ENCODE measurements around the gene GID4.

GID4 gene

GRCh38 chr17:18044609-18045008 lies 5.4 kb downstream of the GID4 start:
- no peak for DNase-seq (ENCODE audit: low read depth in 2 of 2)

GRCh38 chr17:18045691-18046350 lies 6.6 kb downstream of the GID4 start:
- no peak for DNase-seq (ENCODE audit: low read depth in 2 of 2)

DNA sequence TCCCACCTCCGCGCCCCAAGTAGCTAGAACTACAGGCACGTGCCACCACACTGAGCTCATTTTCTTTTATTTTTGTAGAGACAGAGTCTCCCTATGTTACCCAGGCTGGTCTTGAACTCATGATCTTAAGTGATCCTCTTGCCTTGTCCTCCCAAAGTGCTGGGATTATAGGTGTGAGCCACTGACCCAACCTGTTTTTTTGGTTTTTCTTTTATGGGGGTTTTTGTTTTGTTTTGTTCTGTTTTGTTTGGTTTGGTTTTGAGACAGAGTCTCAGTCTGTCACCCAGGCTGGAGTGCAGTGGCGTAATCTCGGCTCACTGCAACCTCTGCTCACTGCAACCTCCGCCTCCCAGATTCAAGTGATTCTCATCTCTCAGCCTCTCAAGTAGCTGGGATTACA lies 16.4 kb downstream of the GID4 start:
- no peak for DNase-seq (ENCODE audit: low read depth in 2 of 2)

- DNase-seq (ENCODE audit: low read depth in 2 of 2), result no peak
Observed at GRCh38 chr17:18056214-18056613, 17.0 kb downstream of the GID4 start.

- DNase-seq (ENCODE audit: low read depth in 2 of 2), result no peak
Observed at GRCh38 chr17:18059283-18059682, 20.1 kb downstream of the GID4 start.

GRCh38 chr17:18064053-18064452 lies 24.8 kb downstream of the GID4 start:
- DNase-seq (ENCODE audit: low read depth in 2 of 2), result no peak

GRCh38 chr17:18065546-18065945 lies 26.3 kb downstream of the GID4 start:
- no peak for DNase-seq (ENCODE audit: low read depth in 2 of 2)

GRCh38 chr17:18066866-18067265 lies 27.7 kb downstream of the GID4 start:
- no peak for DNase-seq (ENCODE audit: low read depth in 2 of 2)

- DNase-seq (ENCODE audit: low read depth in 2 of 2), result no peak
Observed at GRCh38 chr17:18069101-18069500, 29.9 kb downstream of the GID4 start.

- no peak for DNase-seq (ENCODE audit: low read depth in 2 of 2)
Observed at GRCh38 chr17:18070861-18071340, 31.7 kb downstream of the GID4 start.

GRCh38 chr17:18071751-18072150 lies 32.5 kb downstream of the GID4 start:
- no peak for DNase-seq (ENCODE audit: low read depth in 2 of 2)

DNA sequence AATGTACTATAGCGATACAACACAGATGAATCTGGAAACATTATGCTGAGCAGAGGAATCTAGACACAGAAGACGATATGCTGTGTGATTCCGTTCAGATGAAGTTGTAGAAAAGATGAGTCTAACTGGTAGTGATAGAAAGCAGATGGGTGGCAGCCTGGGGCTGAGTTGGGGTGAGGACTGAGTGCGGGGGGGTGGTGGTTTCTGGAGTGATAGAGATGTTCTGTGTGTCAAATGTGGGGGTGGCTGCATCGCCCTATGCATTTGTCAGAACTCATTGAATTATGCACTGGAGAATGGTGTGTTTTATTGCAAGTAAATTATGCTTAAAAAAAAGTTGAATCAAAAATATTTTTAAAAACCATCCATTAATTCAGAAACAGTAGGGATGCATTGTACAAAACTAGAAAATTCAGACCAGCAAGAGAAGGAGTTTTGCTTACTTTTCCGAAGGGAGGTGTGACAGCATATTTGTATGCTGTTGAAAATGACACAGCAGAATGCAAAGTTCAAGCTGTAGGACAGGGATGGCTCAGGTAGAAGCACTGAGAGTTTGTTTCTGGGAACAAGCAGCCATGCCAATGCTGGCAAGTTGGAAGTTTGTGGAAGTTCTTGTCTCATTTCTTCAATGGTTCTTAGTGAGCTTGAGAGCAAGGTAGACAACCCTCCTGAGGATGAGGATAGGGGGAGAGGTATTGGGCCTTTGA lies 35.5 kb downstream of the GID4 start:
- DNase-seq (ENCODE audit: low read depth in 2 of 2), result no peak

GRCh38 chr17:18076936-18077335 lies 37.7 kb downstream of the GID4 start:
- no peak for DNase-seq (ENCODE audit: low read depth in 2 of 2)

GRCh38 chr17:18079543-18079942 lies 40.3 kb downstream of the GID4 start:
- DNase-seq (ENCODE audit: low read depth in 2 of 2), result no peak

DNA sequence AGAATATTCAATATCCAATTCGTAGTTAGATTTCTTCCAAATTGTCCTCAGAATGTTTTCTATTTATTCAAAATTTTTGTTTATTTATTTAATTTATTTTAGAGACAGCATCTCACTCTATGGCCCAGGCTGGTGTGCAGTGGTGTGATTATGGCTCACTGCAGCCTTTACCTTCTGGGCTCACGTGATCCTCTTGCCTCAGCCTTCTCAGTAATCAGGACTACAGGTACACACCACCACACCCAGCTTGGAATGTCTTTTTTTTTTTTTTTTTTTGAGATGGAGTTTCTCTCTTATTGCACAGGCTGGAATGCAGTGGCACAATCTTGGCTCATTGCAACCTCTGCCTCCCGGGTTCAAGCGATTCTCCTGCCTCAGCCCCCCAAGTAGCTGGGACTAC lies 45.0 kb downstream of the GID4 start:
- no peak for DNase-seq (ENCODE audit: low read depth in 2 of 2)

GRCh38 chr17:18087610-18088491 lies 48.6 kb downstream of the GID4 start, which contains the start of gene DRG2:
DRG2 (plus strand) TSS chr17:18087948; CDS start chr17:18088024, 76 bp downstream.
- DNase-seq (ENCODE audit: low read depth in 2 of 2), result peak; percentile 85 to 90

- no peak for DNase-seq (ENCODE audit: low read depth in 2 of 2)
Observed at GRCh38 chr17:18089613-18090012, 50.4 kb downstream of the GID4 start.

- DNase-seq (ENCODE audit: low read depth in 2 of 2), result no peak
Observed at GRCh38 chr17:18093616-18094408, 54.6 kb downstream of the GID4 start.

DNA sequence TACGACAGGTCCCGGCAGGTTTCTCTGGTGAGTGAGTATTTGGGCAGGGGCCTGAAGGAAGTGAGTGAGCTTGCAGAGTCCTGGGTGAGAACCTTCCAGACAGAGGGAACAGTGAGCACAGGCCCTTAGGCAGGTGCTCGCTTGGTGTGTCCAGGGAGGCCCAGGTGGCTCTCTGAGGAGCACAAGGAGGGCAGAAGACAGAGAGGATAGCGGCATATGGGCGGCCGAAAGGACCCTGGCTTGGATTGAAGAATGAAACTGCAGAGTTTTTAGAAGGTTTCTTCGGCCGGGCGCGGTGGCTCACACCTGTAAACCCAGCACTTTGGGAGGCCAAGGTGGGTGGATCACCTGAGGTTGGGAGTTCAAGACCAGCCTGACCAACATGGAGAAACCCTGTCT lies 55.2 kb downstream of the GID4 start:
- DNase-seq (ENCODE audit: low read depth in 2 of 2), result no peak

- DNase-seq (ENCODE audit: low read depth in 2 of 2), result no peak
Observed at GRCh38 chr17:18099516-18099915, 60.3 kb downstream of the GID4 start.

DNA sequence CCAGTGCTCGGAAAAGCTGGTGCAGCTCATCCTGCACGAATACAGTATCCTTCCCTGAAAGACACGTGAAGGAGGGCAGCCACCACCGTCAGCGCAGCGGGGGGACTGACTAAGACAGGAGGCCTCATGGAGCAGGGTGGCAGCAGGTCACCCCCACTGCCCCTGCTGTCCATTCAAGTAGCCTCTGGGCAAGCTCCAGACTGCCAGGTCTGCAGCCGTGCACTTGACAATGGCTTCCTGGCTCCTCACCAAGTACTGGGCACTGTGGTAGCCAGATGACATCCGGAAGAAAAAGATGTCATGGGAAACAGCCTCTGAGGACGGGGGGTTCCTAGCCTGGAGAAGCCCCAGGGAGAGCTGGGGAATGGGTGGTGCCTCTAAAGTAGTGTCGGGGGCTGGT lies 61.4 kb downstream of the GID4 start:
- DNase-seq (ENCODE audit: low read depth in 2 of 2), result no peak

GRCh38 chr17:18101828-18102227 lies 62.6 kb downstream of the GID4 start:
- DNase-seq (ENCODE audit: low read depth in 2 of 2), result no peak
